ENCODE results near the gene PUS1.

The PUS1 gene

GRCh38 chr12:131912518-131913274, 16.4 kb upstream of the PUS1 start:
- ChIA-PET CTCF (interaction anchor here (0.6 to 0.9 kb wide), 5 partner anchors 23 to 847 kb away, joined by 3 to 5 read pairs (median 3); no protein-coding TSS in a partner anchor), POLR2A (interaction anchor here (0.6 to 1.8 kb wide), 5 partner anchors 10 to 42 kb away, joined by 3 to 8 read pairs (median 4); partner anchors contain the start of gene PUS1)
- H3K36me3 ChIP-seq (ENCODE audit: control insufficient read depth in 2 of 2, insufficient read depth in 1 of 2, low read length in 2 of 2), result peaks cover 0 to 87% of the 10 kb centered on the region in 2 experiments; a peak in 1 of 3 replicates
- TF ChIP-seq SP3 (tag by site-specific recombination; IDR thresholded peaks at IDR 0.05) (peak; percentile 43; the same call in 1 of the 2 replicates), SP2 (tag by site-specific recombination; IDR thresholded peaks at IDR 0.05) (peak; percentile 69), ZFHX2 (tag by site-specific recombination; conservative IDR thresholded peaks at IDR 0.05) (peak; percentile 89), ZBTB7A (tag by site-specific recombination; IDR thresholded peaks at IDR 0.05; ENCODE audit: low read depth) (no peak), ZBTB17 (tag by site-specific recombination; IDR thresholded peaks at IDR 0.05) (peak; percentile 47; the same call in 1 of the 2 replicates), ZNF202 (tag by site-specific recombination; IDR thresholded peaks at IDR 0.05; ENCODE audit: borderline replicate concordance) (no peak), CTCF (tag by site-specific recombination; IDR thresholded peaks at IDR 0.05) (0 out of 2 replicates have a peak, but pooled peaks have one; percentile 23), ZNF404 (tag by site-specific recombination; IDR thresholded peaks at IDR 0.05) (no peak), GLIS2 (tag by site-specific recombination; IDR thresholded peaks at IDR 0.05) (peak; percentile 87), ZNF10 (tag by site-specific recombination; IDR thresholded peaks at IDR 0.05) (no peak), KLF1 (tag by site-specific recombination; IDR thresholded peaks at IDR 0.05) (peak; percentile 49; the same call in 1 of the 2 replicates), ZNF600 (tag by site-specific recombination; IDR thresholded peaks at IDR 0.05) (peak; percentile 66), PRDM10 (tag by site-specific recombination; IDR thresholded peaks at IDR 0.05) (peak; percentile 96), ZNF211 (tag by site-specific recombination; IDR thresholded peaks at IDR 0.05; ENCODE audit: low read depth) (no peak), ZNF184 (tag by site-specific recombination; IDR thresholded peaks at IDR 0.05) (no peak), OVOL3 (tag by site-specific recombination; IDR thresholded peaks at IDR 0.05) (no peak), PATZ1 (tag by site-specific recombination; IDR thresholded peaks at IDR 0.05) (peak; percentile 89), ZNF629 (tag by site-specific recombination; IDR thresholded peaks at IDR 0.05) (0 out of 2 replicates have a peak, but pooled peaks have one; percentile 27), EGR2 (tag by site-specific recombination; IDR thresholded peaks at IDR 0.05; ENCODE audit: low read depth) (peak; percentile 85), ZNF670 (tag by site-specific recombination; IDR thresholded peaks at IDR 0.05; ENCODE audit: low read depth) (no peak), GLIS1 (tag by site-specific recombination; IDR thresholded peaks at IDR 0.05) (peak; percentile 98), ZIC2 (tag by site-specific recombination; IDR thresholded peaks at IDR 0.05) (peak; percentile 94), ZBTB10 (tag by site-specific recombination; IDR thresholded peaks at IDR 0.05) (peak; percentile 52; the same call in 1 of the 2 replicates), ZNF692 (tag by site-specific recombination; IDR thresholded peaks at IDR 0.05) (0 out of 2 replicates have a peak, but pooled peaks have one; percentile 29), ZNF354C (tag by site-specific recombination; IDR thresholded peaks at IDR 0.05; ENCODE audit: borderline replicate concordance, low read depth) (no peak), ZBTB48 (tag by site-specific recombination; IDR thresholded peaks at IDR 0.05) (peak; percentile 79; the same call in 1 of the 2 replicates)

More at GRCh38 chr12:131912518-131913274, 16.4 kb upstream of the PUS1 start:
- Histone ChIP-seq H3K9me3 (ENCODE audit: control insufficient read depth, insufficient read depth, low read depth, low read length) (no peaks in the 10 kb centered on the region), H3K4me1 (ENCODE audit: control insufficient read depth, insufficient read depth, low read length) (peaks cover 5% of the 10 kb centered on the region), H3K27ac (ENCODE audit: extremely low read depth, low read depth, low read length) (0 out of 2 replicates have a peak overlapping the region, but pooled peaks have one; percentile 31), H3K4me3 (ENCODE audit: low read depth, low read length) (no peak overlapping the region)

Data from HEK293 (cell line).